HL-60 (cell line): ENCODE measurements around the gene TAAR9.

ENCODE experiments used
- CTCF ChIP-seq: IDR thresholded peaks from one replicate; pipeline ENCODE4 v1.5.1; 2011; ENCODE audit warnings: low read length, control low read depth, inconsistent platforms; ENCODE audit not compliant: insufficient read depth
- GABPA ChIP-seq: IDR thresholded peaks from 2 replicates; pipeline ENCODE4 v1.6.1; 2012; ENCODE audit warnings: low read depth
- POLR2AphosphoS5 ChIP-seq: IDR thresholded peaks from 2 replicates; pipeline ENCODE4 v1.6.1; 2012; ENCODE audit warnings: low read depth
- SPI1 ChIP-seq: IDR thresholded peaks from 2 replicates; pipeline ENCODE4 v1.6.1; 2012; ENCODE audit warnings: low read depth, mild to moderate bottlenecking, borderline replicate concordance
- TF ChIP-seq, protein P1 (sequence below): IDR thresholded peaks from 2 replicates; pipeline ENCODE4 v1.6.1; 2012; ENCODE audit warnings: low read depth; ENCODE audit not compliant: insufficient replicate concordance

DNA sequence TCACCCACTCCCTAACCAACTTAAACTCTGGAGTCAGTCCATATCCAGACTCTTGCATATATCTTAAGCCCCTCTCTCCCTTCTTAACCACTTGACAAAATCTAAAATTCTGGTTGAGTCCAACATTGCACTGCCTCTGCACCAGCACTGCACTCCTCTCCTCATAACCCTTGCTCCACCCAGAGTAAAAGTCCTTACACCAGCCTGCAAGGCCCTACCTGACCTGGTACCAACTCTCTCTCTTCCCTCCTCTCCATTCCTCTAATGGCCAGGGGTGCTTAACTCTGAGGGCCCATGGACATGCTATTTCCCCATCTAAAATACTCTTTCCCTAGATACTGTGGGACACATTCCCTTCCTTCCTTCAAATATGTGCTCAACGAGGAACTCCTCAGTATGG lies 46.2 kb upstream of the TAAR9 start:
- no peak for TF ChIP-seq CTCF
- no peak for TF ChIP-seq POLR2AphosphoS5
- no peak for TF ChIP-seq GABPA
- TF ChIP-seq, protein P1, sequence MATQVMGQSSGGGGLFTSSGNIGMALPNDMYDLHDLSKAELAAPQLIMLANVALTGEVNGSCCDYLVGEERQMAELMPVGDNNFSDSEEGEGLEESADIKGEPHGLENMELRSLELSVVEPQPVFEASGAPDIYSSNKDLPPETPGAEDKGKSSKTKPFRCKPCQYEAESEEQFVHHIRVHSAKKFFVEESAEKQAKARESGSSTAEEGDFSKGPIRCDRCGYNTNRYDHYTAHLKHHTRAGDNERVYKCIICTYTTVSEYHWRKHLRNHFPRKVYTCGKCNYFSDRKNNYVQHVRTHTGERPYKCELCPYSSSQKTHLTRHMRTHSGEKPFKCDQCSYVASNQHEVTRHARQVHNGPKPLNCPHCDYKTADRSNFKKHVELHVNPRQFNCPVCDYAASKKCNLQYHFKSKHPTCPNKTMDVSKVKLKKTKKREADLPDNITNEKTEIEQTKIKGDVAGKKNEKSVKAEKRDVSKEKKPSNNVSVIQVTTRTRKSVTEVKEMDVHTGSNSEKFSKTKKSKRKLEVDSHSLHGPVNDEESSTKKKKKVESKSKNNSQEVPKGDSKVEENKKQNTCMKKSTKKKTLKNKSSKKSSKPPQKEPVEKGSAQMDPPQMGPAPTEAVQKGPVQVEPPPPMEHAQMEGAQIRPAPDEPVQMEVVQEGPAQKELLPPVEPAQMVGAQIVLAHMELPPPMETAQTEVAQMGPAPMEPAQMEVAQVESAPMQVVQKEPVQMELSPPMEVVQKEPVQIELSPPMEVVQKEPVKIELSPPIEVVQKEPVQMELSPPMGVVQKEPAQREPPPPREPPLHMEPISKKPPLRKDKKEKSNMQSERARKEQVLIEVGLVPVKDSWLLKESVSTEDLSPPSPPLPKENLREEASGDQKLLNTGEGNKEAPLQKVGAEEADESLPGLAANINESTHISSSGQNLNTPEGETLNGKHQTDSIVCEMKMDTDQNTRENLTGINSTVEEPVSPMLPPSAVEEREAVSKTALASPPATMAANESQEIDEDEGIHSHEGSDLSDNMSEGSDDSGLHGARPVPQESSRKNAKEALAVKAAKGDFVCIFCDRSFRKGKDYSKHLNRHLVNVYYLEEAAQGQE: no peak
- no peak for TF ChIP-seq SPI1
